Measurements from ENCODE around the gene NEDD4L.

DNA sequence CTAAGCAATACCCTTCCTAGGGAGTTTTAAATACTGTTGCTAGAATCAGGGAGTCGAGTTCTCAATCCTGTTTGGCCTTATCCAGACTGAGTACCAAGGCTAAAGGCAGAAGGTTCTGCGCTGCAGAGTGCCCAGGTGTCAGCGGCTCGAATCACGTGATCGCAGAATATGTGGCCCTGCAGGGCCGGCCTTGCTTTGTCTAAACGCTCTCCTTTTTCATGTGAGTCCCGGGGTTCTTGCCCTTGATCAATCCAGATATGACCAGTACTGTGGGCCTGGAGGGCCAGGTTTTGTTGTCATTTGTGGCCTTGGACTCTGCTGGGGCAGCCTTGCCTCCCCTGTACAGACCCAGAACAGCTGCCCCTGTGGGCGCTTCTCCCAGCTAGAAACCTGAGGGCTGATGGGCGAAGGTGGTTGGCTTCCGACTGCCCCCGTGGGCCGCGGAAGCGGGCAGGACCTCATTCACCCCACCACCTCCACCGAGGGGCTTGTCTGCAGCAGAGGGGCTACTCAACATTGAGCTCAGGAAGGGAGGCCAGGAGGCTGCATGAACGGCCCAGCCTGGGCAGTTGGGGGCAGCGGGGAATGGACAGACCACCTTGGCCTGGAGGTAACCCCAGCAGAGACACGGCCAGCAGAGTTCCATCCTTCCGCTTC, 359.9 kb downstream of the NEDD4L start:
- TF ChIP-seq FOXM1 (IDR thresholded peaks at IDR 0.05; ENCODE audit: borderline replicate concordance), result no peak
- TF ChIP-seq SP1 (IDR thresholded peaks at IDR 0.05), result no peak
- no peak for TF ChIP-seq CTBP1 (IDR thresholded peaks at IDR 0.05; ENCODE audit: borderline replicate concordance)
- TF ChIP-seq BHLHE40 (IDR thresholded peaks at IDR 0.05; ENCODE audit: borderline replicate concordance), result no peak
- TF ChIP-seq ELF4 (IDR thresholded peaks at IDR 0.05), result no peak
- TF ChIP-seq SUZ12 (IDR thresholded peaks at IDR 0.05), result no peak
- no peak for TF ChIP-seq FOXK2 (IDR thresholded peaks at IDR 0.05)
- no peak for TF ChIP-seq TARDBP (IDR thresholded peaks at IDR 0.05)
- TF ChIP-seq L3MBTL2 (conservative IDR thresholded peaks at IDR 0.05), result no peak
